Neural cell (in vitro differentiated cells): Measurements from ENCODE around the gene SHMT2. TPM values are rescaled to one million over a fixed set of nuclear protein-coding genes. Genes with fewer than 3 reads are reported as not detected.

ENCODE experiments used
- H2AFZ ChIP-seq: fragments of 200-600, 300-800 bp; sonication (generic), shearing (Covaris generic); 2 replicates; pipeline ENCODE4 v1.6.0; 2014; ENCODE audit warnings: low read depth, mild to moderate bottlenecking, antibody characterized with exemption, low read length, moderate library complexity
- H3F3A ChIP-seq: fragments of 200-600 bp; shearing (Covaris generic); 2 replicates; pipeline ENCODE4 v1.6.1; 2016; ENCODE audit warnings: mild to moderate bottlenecking, moderate library complexity, mixed read lengths, antibody characterized with exemption, low read length; ENCODE audit not compliant: insufficient read depth, poor library complexity, severe bottlenecking
- H3K27ac ChIP-seq: fragments of 200-600, 300-800 bp; sonication (generic), shearing (Covaris generic); 2 replicates; pipeline ENCODE4 v1.5.1; 2014; ENCODE audit warnings: mild to moderate bottlenecking, low read length, moderate library complexity
- H3K27me3 ChIP-seq: fragments of 300-800, 200-600 bp; sonication (generic), shearing (Covaris generic); 2 replicates; pipeline ENCODE4 v1.6.0; 2014; ENCODE audit warnings: mild to moderate bottlenecking, low read depth, low read length, moderate library complexity; ENCODE audit not compliant: insufficient read depth
- H3K36me3 ChIP-seq: fragments of 300-800, 200-600 bp; sonication (generic), shearing (Covaris generic); 2 replicates; pipeline ENCODE4 v1.5.1; 2014; ENCODE audit warnings: mild to moderate bottlenecking, antibody characterized with exemption, low read length, moderate library complexity; ENCODE audit not compliant: insufficient read depth
- H3K4me2 ChIP-seq: fragments of 300-800, 200-600 bp; sonication (generic), shearing (Covaris generic); 2 replicates; pipeline ENCODE4 v1.6.0; 2014; ENCODE audit warnings: mild to moderate bottlenecking, low read length
- H3K4me3 ChIP-seq: fragments of 300-800, 200-600 bp; sonication (generic), shearing (Covaris generic); 2 replicates; pipeline ENCODE4 v1.5.1; 2014; ENCODE audit warnings: mild to moderate bottlenecking, low read length, moderate library complexity
- H3K79me2 ChIP-seq: fragments of 200-600 bp; shearing (Covaris generic); replicated peaks from 2 replicates; pipeline ENCODE4 v1.6.0; 2014; ENCODE audit warnings: mild to moderate bottlenecking, low read length, moderate library complexity; ENCODE audit not compliant: insufficient read depth
- H3K9ac ChIP-seq: fragments of 300-800, 200-600 bp; sonication (generic), shearing (Covaris generic); 2 replicates; pipeline ENCODE4 v1.6.1; 2016; ENCODE audit warnings: mild to moderate bottlenecking, low read length, mixed read lengths
- H3K9me2 ChIP-seq: fragments of 200-600 bp; shearing (Covaris generic); 2 replicates; pipeline ENCODE4 v1.6.1; 2016; ENCODE audit warnings: mild to moderate bottlenecking, low read length, mixed read lengths; ENCODE audit not compliant: insufficient read depth
- H3K9me3 ChIP-seq: fragments of 200-600, 300-800 bp; sonication (generic), shearing (Covaris generic); 2 replicates; pipeline ENCODE4 v1.6.1; 2016; ENCODE audit warnings: mild to moderate bottlenecking, mixed run types, low read length, moderate library complexity, mixed read lengths
- H4K20me1 ChIP-seq: fragments of 200-600 bp; shearing (Covaris generic); 2 replicates; pipeline ENCODE4 v1.6.1; 2016; ENCODE audit warnings: mild to moderate bottlenecking, mixed run types; ENCODE audit not compliant: insufficient read depth
- EP300 ChIP-seq: fragments of 450-650 bp; conservative IDR thresholded peaks from 2 replicates; pipeline ENCODE4 v1.6.1; 2014; ENCODE audit warnings: antibody characterized with exemption, mild to moderate bottlenecking, moderate library complexity; ENCODE audit not compliant: poor library complexity, severe bottlenecking
- EZH2 ChIP-seq: fragments of 200-600, 300-800 bp; shearing (Covaris generic), sonication (generic); IDR thresholded peaks from 2 replicates; pipeline ENCODE4 v1.6.1; 2014; ENCODE audit warnings: antibody characterized with exemption, low read length, borderline replicate concordance, mild to moderate bottlenecking; ENCODE audit not compliant: insufficient read depth, poor library complexity, severe bottlenecking
- MXI1 ChIP-seq: fragments of 450-650 bp; conservative IDR thresholded peaks from 2 replicates; pipeline ENCODE4 v1.6.1; 2014; ENCODE audit warnings: antibody characterized with exemption, mild to moderate bottlenecking; ENCODE audit not compliant: poor library complexity, severe bottlenecking
- POLR2AphosphoS5 ChIP-seq: IDR thresholded peaks from 2 replicates; pipeline ENCODE4 v1.6.1; 2012
- SMC3 ChIP-seq: fragments of 450-650 bp; conservative IDR thresholded peaks from 2 replicates; pipeline ENCODE4 v1.6.1; 2014; ENCODE audit warnings: antibody characterized with exemption, mild to moderate bottlenecking, moderate library complexity; ENCODE audit not compliant: poor library complexity
- TAF1 ChIP-seq: IDR thresholded peaks from 2 replicates; pipeline ENCODE4 v1.6.1; 2012; ENCODE audit warnings: low read depth
- polyA plus RNA-seq: library from polyadenylated mRNA; depleted of rRNA; stranded (reverse); fragments of >200 nt; gene quantifications from 2 replicates; pipeline ENCODE4 v1.2.3, GENCODE V29; 2014
- TF ChIP-seq, protein P1 (sequence below): IDR thresholded peaks from 2 replicates; pipeline ENCODE4 v1.6.1; 2012; ENCODE audit warnings: borderline replicate concordance
- TF ChIP-seq, protein P2 (sequence below): fragments of 450-650 bp; IDR thresholded peaks from 2 replicates; pipeline ENCODE4 v1.5.1; 2014; ENCODE audit warnings: antibody characterized with exemption, mild to moderate bottlenecking, moderate library complexity; ENCODE audit not compliant: poor library complexity, severe bottlenecking

Gene SHMT2
- polyA plus RNA-seq, 1 donor from 2014 or later: 38.2 TPM

DNA sequence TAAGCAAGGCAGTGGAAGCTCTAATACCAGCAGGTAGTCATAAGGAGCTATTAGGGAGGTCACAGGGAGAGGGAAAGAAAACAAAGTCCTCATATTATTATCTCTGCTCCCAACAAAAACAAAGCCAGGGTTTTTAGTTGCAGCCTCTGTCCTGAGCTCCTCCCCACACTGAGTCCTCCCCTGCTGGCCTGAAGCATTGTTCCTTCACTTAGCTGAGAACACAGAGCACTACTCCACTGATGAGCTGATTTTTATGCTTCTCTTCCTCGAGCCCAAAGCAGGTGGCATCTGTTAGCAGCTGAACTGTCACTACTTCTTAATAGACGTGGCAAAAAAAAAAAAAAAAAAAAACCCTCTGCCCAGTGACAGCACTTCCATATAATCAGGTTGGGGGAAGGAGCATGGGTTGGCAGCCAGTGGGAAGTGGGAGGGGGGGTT, 31.9 kb downstream of the SHMT2 start:
- peak overlapping the region; percentile 25 for H3K9ac ChIP-seq
- H3K79me2 ChIP-seq: no peaks in the 10 kb centered on the region
- no peaks in the 10 kb centered on the region for H3K27me3 ChIP-seq
- no peaks in the 10 kb centered on the region for H3K9me2 ChIP-seq
- H3K27ac ChIP-seq: peak overlapping the region; percentile 60
- H3K9me3 ChIP-seq: no peaks in the 10 kb centered on the region
- no peak overlapping the region for H2AFZ ChIP-seq
- no peaks in the 10 kb centered on the region for H3F3A ChIP-seq
- peak overlapping the region; percentile 9 for H3K4me3 ChIP-seq
- H3K36me3 ChIP-seq: peaks cover 7% of the 10 kb centered on the region
- no peaks in the 10 kb centered on the region for H4K20me1 ChIP-seq
- H3K4me2 ChIP-seq: no peak overlapping the region
- TF ChIP-seq MXI1: no peak
- TF ChIP-seq POLR2AphosphoS5: peak; percentile 36

DNA sequence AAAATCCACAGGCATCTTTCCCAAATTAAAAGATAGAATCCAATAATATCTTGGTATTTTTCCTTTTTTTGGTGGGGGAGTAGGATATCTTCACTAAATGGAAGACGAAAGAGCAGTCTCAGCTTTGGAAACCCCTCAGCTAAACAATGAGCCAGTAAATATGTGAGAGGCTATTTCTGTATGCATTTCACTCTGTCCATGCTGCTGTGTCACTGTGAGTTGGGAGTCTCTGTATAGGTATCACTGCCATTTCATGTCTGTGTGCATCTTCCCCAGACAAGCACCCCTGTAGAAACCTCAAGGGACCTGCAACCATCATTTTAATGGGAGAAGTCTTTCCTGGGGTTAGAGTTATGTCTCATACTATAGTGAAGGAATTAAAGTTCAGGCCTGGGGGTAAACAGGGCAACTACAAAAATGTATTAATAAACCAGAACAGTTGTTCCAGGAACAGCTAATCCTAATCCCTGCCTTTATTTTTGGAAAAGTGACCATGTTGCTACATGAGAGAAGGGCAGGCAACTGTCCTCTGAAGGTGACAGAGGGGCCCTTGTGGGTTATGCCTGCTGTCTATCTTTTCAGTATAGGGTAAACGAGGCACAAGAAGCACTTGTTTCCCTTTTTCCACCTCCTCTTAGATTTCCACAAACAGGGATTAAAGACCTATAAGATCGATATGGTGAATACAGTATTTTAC, 32.8 kb downstream of the SHMT2 start:
- no peaks in the 10 kb centered on the region for H3F3A ChIP-seq
- H3K9me2 ChIP-seq: no peaks in the 10 kb centered on the region
- no peaks in the 10 kb centered on the region for H3K9me3 ChIP-seq
- no peak overlapping the region for H3K4me2 ChIP-seq
- H2AFZ ChIP-seq: no peak overlapping the region
- no peaks in the 10 kb centered on the region for H3K79me2 ChIP-seq
- H3K27ac ChIP-seq: peak overlapping the region; percentile 60
- H3K9ac ChIP-seq: no peak overlapping the region
- TF ChIP-seq, protein P1, sequence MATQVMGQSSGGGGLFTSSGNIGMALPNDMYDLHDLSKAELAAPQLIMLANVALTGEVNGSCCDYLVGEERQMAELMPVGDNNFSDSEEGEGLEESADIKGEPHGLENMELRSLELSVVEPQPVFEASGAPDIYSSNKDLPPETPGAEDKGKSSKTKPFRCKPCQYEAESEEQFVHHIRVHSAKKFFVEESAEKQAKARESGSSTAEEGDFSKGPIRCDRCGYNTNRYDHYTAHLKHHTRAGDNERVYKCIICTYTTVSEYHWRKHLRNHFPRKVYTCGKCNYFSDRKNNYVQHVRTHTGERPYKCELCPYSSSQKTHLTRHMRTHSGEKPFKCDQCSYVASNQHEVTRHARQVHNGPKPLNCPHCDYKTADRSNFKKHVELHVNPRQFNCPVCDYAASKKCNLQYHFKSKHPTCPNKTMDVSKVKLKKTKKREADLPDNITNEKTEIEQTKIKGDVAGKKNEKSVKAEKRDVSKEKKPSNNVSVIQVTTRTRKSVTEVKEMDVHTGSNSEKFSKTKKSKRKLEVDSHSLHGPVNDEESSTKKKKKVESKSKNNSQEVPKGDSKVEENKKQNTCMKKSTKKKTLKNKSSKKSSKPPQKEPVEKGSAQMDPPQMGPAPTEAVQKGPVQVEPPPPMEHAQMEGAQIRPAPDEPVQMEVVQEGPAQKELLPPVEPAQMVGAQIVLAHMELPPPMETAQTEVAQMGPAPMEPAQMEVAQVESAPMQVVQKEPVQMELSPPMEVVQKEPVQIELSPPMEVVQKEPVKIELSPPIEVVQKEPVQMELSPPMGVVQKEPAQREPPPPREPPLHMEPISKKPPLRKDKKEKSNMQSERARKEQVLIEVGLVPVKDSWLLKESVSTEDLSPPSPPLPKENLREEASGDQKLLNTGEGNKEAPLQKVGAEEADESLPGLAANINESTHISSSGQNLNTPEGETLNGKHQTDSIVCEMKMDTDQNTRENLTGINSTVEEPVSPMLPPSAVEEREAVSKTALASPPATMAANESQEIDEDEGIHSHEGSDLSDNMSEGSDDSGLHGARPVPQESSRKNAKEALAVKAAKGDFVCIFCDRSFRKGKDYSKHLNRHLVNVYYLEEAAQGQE: no peak
- H3K36me3 ChIP-seq: peaks cover 7% of the 10 kb centered on the region
- no peaks in the 10 kb centered on the region for H3K27me3 ChIP-seq
- no peaks in the 10 kb centered on the region for H4K20me1 ChIP-seq
- H3K4me3 ChIP-seq: no peak overlapping the region

DNA sequence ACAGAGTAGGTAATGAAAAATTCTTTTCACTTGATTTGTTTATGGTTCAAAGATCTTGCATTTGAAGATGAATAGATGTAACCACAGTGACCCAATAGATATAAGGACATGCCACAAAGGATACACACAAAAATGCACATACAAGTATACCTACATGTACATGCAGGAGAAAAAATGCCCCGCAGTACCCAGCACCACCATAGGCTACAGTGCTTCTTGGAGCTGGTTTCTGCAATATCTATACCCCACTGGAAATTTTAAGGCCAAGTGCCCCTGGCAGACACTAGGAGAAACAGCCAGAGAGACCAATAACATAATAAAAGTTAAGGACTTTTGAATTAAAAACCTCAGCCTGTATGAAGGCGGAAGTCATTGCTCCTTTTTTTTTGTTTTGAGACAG, 33.6 kb downstream of the SHMT2 start:
- Histone ChIP-seq H3K79me2 (no peaks in the 10 kb centered on the region), H3K27me3 (no peaks in the 10 kb centered on the region), H3K4me3 (no peak overlapping the region), H2AFZ (no peak overlapping the region), H3K27ac (no peak overlapping the region), H3F3A (no peaks in the 10 kb centered on the region), H3K9ac (no peak overlapping the region), H3K9me2 (no peaks in the 10 kb centered on the region), H3K36me3 (peaks cover 3% of the 10 kb centered on the region), H3K9me3 (no peaks in the 10 kb centered on the region), H4K20me1 (no peaks in the 10 kb centered on the region), H3K4me2 (no peak overlapping the region)
- no peak for TF ChIP-seq EP300
- TF ChIP-seq, protein P1: no peak
- no peak for TF ChIP-seq MXI1
- TF ChIP-seq SMC3: no peak
- TF ChIP-seq TAF1: no peak
- TF ChIP-seq, protein P2, sequence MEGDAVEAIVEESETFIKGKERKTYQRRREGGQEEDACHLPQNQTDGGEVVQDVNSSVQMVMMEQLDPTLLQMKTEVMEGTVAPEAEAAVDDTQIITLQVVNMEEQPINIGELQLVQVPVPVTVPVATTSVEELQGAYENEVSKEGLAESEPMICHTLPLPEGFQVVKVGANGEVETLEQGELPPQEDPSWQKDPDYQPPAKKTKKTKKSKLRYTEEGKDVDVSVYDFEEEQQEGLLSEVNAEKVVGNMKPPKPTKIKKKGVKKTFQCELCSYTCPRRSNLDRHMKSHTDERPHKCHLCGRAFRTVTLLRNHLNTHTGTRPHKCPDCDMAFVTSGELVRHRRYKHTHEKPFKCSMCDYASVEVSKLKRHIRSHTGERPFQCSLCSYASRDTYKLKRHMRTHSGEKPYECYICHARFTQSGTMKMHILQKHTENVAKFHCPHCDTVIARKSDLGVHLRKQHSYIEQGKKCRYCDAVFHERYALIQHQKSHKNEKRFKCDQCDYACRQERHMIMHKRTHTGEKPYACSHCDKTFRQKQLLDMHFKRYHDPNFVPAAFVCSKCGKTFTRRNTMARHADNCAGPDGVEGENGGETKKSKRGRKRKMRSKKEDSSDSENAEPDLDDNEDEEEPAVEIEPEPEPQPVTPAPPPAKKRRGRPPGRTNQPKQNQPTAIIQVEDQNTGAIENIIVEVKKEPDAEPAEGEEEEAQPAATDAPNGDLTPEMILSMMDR: no peak
- no peak for TF ChIP-seq EZH2
